Measurements from ENCODE around the gene ABHD10.

The ABHD10 gene

DNA sequence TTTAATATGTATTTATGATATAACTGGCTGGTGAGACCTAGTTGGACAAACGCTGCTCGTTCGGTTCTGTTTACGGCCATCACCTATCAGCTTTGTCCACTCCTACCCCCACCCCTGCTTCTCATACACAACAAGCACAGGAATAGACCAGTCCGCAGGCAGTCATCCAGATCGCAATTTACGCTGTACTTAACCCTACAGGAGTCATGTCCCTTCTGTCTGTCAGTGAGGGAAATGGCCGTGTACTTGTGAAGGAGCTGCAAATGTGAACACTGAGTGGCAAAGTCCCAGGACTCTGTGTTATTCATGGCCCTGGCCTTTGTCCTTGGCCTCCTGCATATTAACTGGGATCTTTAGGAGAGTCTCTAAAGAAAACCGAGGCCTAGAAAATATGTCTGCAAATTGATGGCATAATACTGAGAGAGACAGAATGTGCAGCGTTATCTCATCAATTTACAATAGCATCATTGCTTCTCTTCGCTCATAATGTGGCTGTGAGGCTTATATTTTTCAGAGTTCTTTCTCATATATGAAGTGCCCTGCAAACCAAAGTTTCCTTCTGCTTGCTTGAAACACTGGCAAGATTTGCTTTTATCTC, 7.2 kb upstream of the ABHD10 start:
- Histone ChIP-seq H3K9me3 (ENCODE audit: severe bottlenecking) (no peaks in the 10 kb centered on the region), H3K27ac (no peak overlapping the region), H3K36me3 (no peaks in the 10 kb centered on the region), H3K4me3 (ENCODE audit: low read depth, low read length) (no peak overlapping the region), H3K27me3 (ENCODE audit: insufficient read depth, low read depth, severe bottlenecking) (no peaks in the 10 kb centered on the region)
- TF ChIP-seq, protein P1, sequence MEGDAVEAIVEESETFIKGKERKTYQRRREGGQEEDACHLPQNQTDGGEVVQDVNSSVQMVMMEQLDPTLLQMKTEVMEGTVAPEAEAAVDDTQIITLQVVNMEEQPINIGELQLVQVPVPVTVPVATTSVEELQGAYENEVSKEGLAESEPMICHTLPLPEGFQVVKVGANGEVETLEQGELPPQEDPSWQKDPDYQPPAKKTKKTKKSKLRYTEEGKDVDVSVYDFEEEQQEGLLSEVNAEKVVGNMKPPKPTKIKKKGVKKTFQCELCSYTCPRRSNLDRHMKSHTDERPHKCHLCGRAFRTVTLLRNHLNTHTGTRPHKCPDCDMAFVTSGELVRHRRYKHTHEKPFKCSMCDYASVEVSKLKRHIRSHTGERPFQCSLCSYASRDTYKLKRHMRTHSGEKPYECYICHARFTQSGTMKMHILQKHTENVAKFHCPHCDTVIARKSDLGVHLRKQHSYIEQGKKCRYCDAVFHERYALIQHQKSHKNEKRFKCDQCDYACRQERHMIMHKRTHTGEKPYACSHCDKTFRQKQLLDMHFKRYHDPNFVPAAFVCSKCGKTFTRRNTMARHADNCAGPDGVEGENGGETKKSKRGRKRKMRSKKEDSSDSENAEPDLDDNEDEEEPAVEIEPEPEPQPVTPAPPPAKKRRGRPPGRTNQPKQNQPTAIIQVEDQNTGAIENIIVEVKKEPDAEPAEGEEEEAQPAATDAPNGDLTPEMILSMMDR (IDR thresholded peaks at IDR 0.05; ENCODE audit: low read depth, low read length), result no peak
- peak; percentile 29 for DNase-seq

DNA sequence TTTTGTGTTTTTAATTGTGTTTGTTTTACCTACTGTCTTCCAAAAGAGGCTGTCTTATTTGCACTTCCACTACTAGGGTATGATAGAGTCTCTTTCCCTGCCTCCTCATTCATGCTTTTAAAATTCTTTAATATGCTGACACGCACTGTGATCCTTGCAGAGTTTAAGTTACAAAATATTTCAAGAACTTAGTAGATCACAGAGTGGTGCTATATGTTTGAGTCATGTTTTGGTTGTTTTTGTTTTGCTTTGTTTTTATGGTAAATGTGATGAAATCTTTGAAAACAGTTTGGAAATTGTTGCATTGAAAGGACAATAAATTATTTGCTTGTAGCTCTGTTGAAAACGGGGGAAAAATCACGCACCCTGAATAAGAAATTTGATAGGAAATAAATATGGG, 5.9 kb upstream of the ABHD10 start:
- no peaks in the 10 kb centered on the region for H3K9me3 ChIP-seq (ENCODE audit: severe bottlenecking)

DNA sequence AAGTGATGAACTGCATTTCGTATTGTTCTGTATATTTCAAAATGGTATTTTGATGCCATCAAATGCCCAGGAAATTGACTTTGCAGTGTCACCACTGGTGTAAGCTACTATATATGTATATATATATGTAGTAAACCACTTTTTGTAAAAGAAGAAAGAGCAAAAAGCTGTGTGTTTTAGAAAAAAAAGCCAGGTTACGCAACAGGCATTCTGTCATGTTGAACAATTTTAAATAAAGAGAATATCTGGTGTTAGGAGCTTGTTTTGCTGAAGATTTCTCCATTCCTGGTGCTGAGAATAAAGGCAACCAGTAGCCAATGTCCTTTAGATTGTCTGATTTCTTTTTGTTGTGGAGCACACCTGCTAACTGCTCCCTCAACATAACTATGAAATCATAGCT, 3.7 kb upstream of the ABHD10 start:
- Histone ChIP-seq H3K36me3 (peaks cover 4% of the 10 kb centered on the region; the same call in 1 of the 2 replicates), H3K27me3 (ENCODE audit: insufficient read depth, low read depth, severe bottlenecking) (no peaks in the 10 kb centered on the region), H3K27ac (no peak overlapping the region), H3K4me3 (ENCODE audit: low read depth, low read length) (no peak overlapping the region), H3K9me3 (ENCODE audit: severe bottlenecking) (no peaks in the 10 kb centered on the region)
- DNase-seq, result no peak
- TF ChIP-seq, protein P1 (IDR thresholded peaks at IDR 0.05; ENCODE audit: low read depth, low read length), result no peak

More for the DNA sequence above, 5.9 kb upstream of the ABHD10 start:
- Histone ChIP-seq H3K36me3 (no peaks in the 10 kb centered on the region), H3K27me3 (ENCODE audit: insufficient read depth, low read depth, severe bottlenecking) (no peaks in the 10 kb centered on the region), H3K4me3 (ENCODE audit: low read depth, low read length) (no peak overlapping the region), H3K27ac (no peak overlapping the region)
- TF ChIP-seq, protein P1 (IDR thresholded peaks at IDR 0.05; ENCODE audit: low read depth, low read length), result no peak
- no peak for DNase-seq

DNA sequence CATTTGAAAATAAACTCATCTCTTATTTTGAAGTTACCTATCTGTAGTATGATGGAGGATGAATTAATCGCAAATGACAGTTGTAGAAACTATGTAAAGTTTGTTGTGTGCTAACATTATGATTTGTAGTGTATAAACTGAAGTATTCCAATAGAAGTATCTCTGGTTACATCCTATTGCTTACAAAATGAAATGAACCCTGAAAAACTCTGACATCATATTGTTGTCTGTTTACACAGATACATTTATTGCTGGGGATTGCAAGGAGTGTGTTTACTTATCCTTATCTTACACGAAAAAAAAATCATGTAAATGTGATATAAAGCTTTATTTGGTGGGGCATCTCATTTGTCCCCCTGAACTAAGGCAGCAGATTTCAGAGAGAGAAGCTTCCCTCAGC, 2.6 kb upstream of the ABHD10 start:
- Histone ChIP-seq H3K4me3 (ENCODE audit: low read depth, low read length) (no peak overlapping the region), H3K27me3 (ENCODE audit: insufficient read depth, low read depth, severe bottlenecking) (no peaks in the 10 kb centered on the region), H3K9me3 (ENCODE audit: severe bottlenecking) (no peaks in the 10 kb centered on the region), H3K27ac (no peak overlapping the region), H3K36me3 (peaks cover 4% of the 10 kb centered on the region; the same call in 1 of the 2 replicates)
- TF ChIP-seq, protein P1 (IDR thresholded peaks at IDR 0.05; ENCODE audit: low read depth, low read length), result no peak
- DNase-seq, result no peak

DNA sequence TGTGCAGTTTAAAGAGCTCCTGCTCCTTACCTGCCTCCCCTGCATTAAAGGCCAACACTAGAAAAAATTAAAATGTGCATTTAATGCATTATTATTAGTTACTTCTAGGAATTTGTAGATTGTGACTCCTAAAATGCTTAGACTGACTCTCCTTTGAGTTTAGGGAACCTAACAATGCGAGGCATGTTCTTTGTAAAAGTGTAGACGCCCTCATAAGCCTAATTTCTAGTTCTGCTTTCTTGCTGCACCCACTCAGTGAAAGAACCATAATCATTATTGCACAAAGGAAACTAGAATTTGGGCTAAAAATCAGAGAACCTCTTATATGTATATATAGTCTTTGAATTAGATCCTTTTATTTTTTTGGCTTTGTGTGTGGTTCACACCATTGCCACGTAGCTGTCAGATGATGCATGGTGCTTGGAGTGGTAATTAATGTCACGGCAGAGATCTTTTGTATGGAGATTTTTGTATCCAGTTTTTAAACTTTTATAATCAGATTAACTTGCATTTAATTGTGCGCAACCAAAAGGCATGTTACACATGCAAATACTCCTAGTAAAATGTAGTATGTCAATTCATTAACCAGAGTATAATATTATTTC, 710 bp downstream of the ABHD10 start:
- TF ChIP-seq, protein P1 (IDR thresholded peaks at IDR 0.05; ENCODE audit: low read depth, low read length), result no peak
- Histone ChIP-seq H3K36me3 (peaks cover 29% of the 10 kb centered on the region), H3K27me3 (ENCODE audit: insufficient read depth, low read depth, severe bottlenecking) (no peaks in the 10 kb centered on the region), H3K4me3 (ENCODE audit: low read depth, low read length) (peak overlapping the region; percentile 83), H3K27ac (peak overlapping the region; percentile 88), H3K9me3 (ENCODE audit: severe bottlenecking) (no peaks in the 10 kb centered on the region)
- DNase-seq, result no peak

All from WERI-Rb-1 (cell line).